Measurements from ENCODE around the gene NR6A1.

The NR6A1 gene

DNA sequence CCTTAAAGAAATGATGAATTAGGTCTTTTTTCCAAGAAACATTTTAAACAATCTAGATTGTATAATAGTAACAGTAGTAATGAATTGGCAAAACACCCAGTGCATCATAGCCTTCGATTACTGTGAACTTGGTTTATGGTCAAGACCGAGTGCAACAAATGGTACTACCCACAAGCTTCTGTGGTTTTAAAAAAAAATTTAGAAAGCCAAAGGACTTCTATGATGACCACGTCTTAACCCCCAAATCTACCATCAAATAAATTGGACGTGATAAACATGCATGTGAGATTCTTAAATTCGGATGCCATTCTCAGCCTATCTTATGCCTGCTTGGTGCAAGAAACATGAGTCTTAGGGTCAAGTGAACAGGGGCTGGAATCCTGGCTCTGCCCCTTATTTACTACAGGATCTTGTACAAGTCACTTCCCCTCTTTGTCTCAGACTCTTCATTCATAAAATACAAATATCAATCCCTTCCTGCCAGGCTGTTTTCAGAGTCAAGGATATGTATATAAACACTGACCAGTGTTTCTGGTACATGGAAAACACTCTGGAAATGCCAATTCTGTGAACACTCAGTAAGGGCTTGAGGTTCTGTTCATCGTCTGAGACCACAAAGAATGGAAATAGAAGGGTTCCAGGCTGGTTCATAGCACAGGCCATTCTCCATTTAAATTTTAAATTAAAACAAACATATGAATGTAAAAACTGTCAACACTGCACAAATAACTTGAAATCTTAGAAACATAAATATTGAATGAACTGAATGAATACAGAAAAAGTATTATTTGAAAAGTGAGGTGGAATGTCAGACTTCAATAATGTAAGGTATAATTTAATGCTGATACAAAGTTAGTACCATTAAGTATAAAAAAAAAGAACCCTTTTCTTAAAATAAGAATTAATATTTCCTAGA, 107.8 kb downstream of the NR6A1 start:
- H3K4me2 ChIP-seq = peak overlapping the region in 5 of 11 experiments; percentile 81 to 93 (median 88); a peak in 7 of 22 replicates
- H3K9ac ChIP-seq = no peak overlapping the region
- H3K27ac ChIP-seq = no peak overlapping the region
- peaks cover 0 to 20% (median 6%) of the 10 kb centered on the region in 11 experiments; a peak in 4 of 22 replicates for H3K9me3 ChIP-seq (replicated peaks in 1 of 11)
- H3K27me3 ChIP-seq = no peaks in the 10 kb centered on the region
- TF ChIP-seq Cebpa-rat (IDR thresholded peaks at IDR 0.05) = no peak
- peaks cover 17 to 29% (median 28%) of the 10 kb centered on the region in 10 experiments for H3K4me1 ChIP-seq
- H3K36me3 ChIP-seq = peaks cover 0 to 65% (median 45%) of the 10 kb centered on the region in 11 experiments; a peak in 18 of 22 replicates
- H3K4me3 ChIP-seq = no peak overlapping the region
- peaks cover 0 to 28% (median 0%) of the 10 kb centered on the region in 11 experiments; a peak in 7 of 22 replicates for H4K20me1 ChIP-seq

DNA sequence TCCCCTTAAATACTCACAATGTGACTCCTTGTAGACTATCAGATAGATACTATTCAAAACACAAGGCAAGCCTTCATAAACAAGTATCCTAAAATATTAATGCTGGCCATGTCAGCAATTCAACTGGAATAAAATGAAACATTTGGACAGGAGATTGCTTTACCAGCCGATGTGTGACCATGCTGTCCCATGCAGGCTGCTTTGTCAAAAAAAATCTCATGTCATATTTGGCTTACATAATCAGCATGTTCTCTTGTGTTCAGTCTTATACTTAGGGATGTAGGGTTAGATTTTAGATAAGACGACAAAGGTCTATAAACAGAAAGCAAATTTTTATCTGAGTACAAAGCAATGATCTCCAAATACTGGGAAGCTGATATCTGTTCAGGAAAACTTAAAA, 108.5 kb downstream of the NR6A1 start:
- H4K20me1 ChIP-seq = peaks cover 0 to 21% (median 0%) of the 10 kb centered on the region in 11 experiments; a peak in 6 of 22 replicates
- H3K4me1 ChIP-seq = peaks cover 22 to 34% (median 33%) of the 10 kb centered on the region in 10 experiments
- no peak overlapping the region for H3K4me3 ChIP-seq
- TF ChIP-seq Cebpa-rat (IDR thresholded peaks at IDR 0.05) = no peak
- peaks cover 0 to 15% (median 6%) of the 10 kb centered on the region in 11 experiments; a peak in 4 of 22 replicates for H3K9me3 ChIP-seq (replicated peaks in 1 of 11)
- peak overlapping the region in 9 of 11 experiments; percentile 80 to 93 (median 83); a peak in 13 of 22 replicates for H3K4me2 ChIP-seq
- no peak overlapping the region for H3K9ac ChIP-seq
- no peaks in the 10 kb centered on the region for H3K27me3 ChIP-seq
- H3K36me3 ChIP-seq = peaks cover 0 to 57% (median 42%) of the 10 kb centered on the region in 11 experiments; a peak in 18 of 22 replicates
- no peak overlapping the region for H3K27ac ChIP-seq

DNA sequence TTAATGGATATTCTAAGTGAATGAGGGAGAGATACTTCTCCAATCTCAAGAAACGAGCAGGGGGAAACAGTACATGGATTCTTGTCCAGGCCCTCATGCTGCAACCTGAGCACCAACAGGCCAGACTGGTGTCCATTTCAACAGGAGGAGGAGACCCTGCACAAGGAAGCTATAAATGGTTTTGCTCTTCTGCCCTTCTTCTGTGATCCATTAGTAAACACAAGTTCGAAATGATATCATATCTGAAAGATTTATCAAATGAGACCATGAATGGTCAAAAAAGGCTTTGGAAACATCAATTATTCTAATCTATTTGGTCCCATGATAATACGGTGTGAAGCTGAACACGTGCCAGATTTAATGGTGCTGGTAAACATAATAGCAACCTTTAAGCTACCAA, 109.8 kb downstream of the NR6A1 start:
- H4K20me1 ChIP-seq = peaks cover 0 to 10% (median 0%) of the 10 kb centered on the region in 11 experiments; a peak in 4 of 22 replicates
- H3K9ac ChIP-seq = peak overlapping the region in 9 of 11 experiments; percentile 48 to 96 (median 88); a peak in 13 of 22 replicates
- no peaks in the 10 kb centered on the region for H3K27me3 ChIP-seq
- peaks cover 25 to 43% (median 35%) of the 10 kb centered on the region in 10 experiments for H3K4me1 ChIP-seq
- H3K27ac ChIP-seq = peak overlapping the region in 9 of 11 experiments; percentile 93 to 99 (median 96); a peak in 14 of 22 replicates
- peak overlapping the region; percentile 80 to 93 (median 83); a peak in 21 of 22 replicates for H3K4me2 ChIP-seq
- TF ChIP-seq Cebpa-rat (IDR thresholded peaks at IDR 0.05) = no peak
- H3K9me3 ChIP-seq (replicated peaks in 1 of 11) = peaks cover 0 to 13% (median 6%) of the 10 kb centered on the region in 11 experiments; a peak in 4 of 22 replicates
- H3K4me3 ChIP-seq = peak overlapping the region in 7 of 10 experiments; percentile 69 to 77 (median 71); a peak in 10 of 20 replicates
- H3K36me3 ChIP-seq = peaks cover 0 to 44% (median 29%) of the 10 kb centered on the region in 11 experiments; a peak in 18 of 22 replicates

DNA sequence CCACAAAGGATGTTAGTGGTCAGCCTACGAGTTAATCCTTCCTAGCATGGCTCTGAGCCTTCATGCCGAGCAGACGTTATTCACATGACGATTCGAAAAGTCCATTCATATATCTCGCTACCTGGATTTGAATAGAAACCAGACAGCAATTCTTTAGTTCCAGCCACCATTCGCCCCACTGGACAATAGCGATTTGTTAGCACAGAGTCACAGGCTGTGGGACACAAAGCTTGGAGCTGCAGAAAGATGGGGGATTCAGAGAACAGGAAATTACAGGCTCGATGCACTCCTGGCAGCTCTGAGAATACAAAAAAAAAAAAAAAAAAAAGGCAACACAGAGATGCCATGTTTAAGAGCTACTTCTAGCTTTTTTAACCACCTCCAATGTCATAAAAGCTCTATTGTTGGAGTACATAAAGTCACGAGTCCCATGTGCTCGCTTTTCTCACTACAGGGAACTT, 110.7 kb downstream of the NR6A1 start:
- H4K20me1 ChIP-seq = peaks cover 0 to 10% (median 0%) of the 10 kb centered on the region in 11 experiments; a peak in 2 of 22 replicates
- H3K4me3 ChIP-seq = peak overlapping the region; percentile 55 to 77 (median 70)
- peaks cover 0 to 17% (median 6%) of the 10 kb centered on the region in 11 experiments; a peak in 4 of 22 replicates for H3K9me3 ChIP-seq (replicated peaks in 1 of 11)
- peaks cover 0 to 35% (median 21%) of the 10 kb centered on the region in 11 experiments; a peak in 16 of 22 replicates for H3K36me3 ChIP-seq
- peak overlapping the region; percentile 66 to 99 (median 95); a peak in 21 of 22 replicates for H3K27ac ChIP-seq
- no peak for TF ChIP-seq Cebpa-rat (IDR thresholded peaks at IDR 0.05)
- no peaks in the 10 kb centered on the region for H3K27me3 ChIP-seq
- H3K4me1 ChIP-seq = peaks cover 25 to 43% (median 35%) of the 10 kb centered on the region in 10 experiments
- peak overlapping the region; percentile 80 to 93 (median 83) for H3K4me2 ChIP-seq
- H3K9ac ChIP-seq = peak overlapping the region; percentile 78 to 96 (median 88)

DNA sequence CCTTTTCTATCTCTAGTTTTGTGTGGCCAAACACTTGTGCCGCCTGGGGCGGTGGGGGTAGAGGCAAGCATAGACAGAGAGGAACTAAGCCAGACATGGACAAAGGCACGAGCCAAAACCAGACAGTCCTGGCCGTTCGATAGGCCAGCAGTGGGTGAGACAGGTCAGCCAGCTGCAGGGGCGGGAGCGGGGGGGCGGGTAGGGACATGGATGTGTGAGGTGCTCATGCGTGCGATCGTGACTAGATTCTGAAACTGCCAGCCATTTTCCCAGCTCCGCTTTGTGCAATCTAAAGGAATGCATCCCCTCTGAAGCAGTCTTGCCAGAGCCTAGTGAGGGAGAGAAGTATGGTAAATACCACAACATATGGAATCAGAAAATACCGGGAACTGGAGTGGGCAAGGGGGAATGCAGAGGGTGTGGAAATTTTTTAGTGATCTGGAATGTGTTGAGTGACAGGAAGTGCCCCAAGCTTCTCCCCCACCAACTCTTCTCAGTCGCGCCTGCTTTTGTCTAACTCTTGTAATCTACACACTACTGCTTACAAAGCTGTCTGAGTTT, 111.9 kb downstream of the NR6A1 start:
- Histone ChIP-seq H3K36me3 (peaks cover 0 to 23% (median 9%) of the 10 kb centered on the region in 11 experiments; a peak in 14 of 22 replicates), H3K4me3 (peak overlapping the region; percentile 55 to 77 (median 70)), H3K27ac (peak overlapping the region; percentile 66 to 99 (median 95); a peak in 21 of 22 replicates), H3K4me1 (peaks cover 25 to 43% (median 33%) of the 10 kb centered on the region in 10 experiments), H3K27me3 (no peaks in the 10 kb centered on the region), H3K4me2 (peak overlapping the region; percentile 80 to 93 (median 83)), H4K20me1 (no peaks in the 10 kb centered on the region), H3K9ac (peak overlapping the region; percentile 78 to 96 (median 88)), H3K9me3 (replicated peaks in 1 of 11) (peaks cover 0 to 9% (median 1%) of the 10 kb centered on the region in 11 experiments; a peak in 4 of 22 replicates)
- no peak for TF ChIP-seq Cebpa-rat (IDR thresholded peaks at IDR 0.05)

DNA sequence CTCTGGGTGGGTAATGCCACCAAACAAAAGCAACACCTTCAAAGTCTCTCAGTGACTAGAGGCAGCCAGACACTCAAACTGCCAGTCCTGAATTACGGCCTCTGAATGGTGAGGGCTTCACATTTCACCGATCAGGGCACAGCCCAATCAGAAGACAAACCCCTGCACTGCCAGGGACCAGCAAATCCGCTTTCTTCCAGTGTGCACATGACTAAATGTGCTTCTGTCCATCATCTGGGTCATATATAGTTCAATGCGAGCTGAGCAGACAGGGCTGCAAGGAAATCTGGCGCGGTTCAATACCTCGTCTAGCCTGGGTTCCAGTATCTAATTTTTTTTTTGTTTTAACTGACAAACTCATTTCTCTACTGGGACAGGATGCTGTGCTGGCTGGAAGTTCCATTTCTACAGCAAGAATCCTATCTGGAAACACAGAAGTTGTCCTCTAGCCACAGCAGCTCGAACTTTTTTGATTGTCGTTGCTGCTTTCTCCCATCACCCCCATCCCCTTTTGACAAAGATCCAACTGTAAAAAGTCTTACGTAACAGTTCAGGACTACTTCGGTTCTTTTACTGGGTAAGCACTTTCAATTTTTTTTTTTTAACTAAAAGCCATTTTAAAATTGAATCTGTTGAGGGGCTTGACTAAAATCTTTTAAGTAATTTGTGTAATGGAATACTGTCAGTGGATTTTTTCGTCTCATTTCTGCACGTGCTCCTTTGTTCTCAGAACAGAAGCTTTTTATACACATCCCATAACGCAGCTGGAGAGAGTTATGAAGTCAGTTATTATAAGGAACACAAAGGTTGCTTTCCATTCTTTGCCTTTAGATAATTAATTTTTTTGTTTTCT, 112.7 kb downstream of the NR6A1 start:
- Histone ChIP-seq H3K4me3 (peak overlapping the region; percentile 55 to 77 (median 70)), H3K9me3 (replicated peaks in 1 of 11) (peaks cover 0 to 8% (median 0%) of the 10 kb centered on the region in 11 experiments; a peak in 2 of 22 replicates), H3K36me3 (peaks cover 0 to 16% (median 4%) of the 10 kb centered on the region in 11 experiments; a peak in 8 of 22 replicates), H3K4me1 (peaks cover 25 to 43% (median 35%) of the 10 kb centered on the region in 10 experiments), H4K20me1 (no peaks in the 10 kb centered on the region), H3K9ac (peak overlapping the region; percentile 78 to 96 (median 88)), H3K27ac (peak overlapping the region; percentile 66 to 99 (median 95); a peak in 21 of 22 replicates), H3K27me3 (no peaks in the 10 kb centered on the region), H3K4me2 (peak overlapping the region; percentile 68 to 93 (median 83))
- TF ChIP-seq Cebpa-rat (IDR thresholded peaks at IDR 0.05) = peak in 3 of 11 experiments; percentile 9 to 56 (median 43); a peak in 2 of 22 replicates

DNA sequence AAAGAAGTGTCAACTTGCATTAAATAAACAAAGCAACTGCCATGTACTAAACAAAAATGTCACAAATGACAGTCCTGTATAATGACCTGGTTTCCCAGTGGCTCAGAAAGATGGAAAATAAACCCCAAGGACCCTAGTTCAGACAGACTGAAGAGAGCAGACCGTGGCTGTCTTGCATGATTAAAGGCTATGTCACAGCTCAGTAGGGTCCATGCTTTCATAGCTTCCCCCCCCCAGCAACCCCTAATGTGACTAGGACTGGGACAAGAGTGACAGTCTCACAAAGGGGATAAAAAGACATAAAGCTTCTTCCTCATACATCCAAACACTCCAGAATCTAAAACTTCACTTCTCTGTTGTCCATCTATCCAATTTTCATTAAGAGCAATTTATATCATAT, 113.6 kb downstream of the NR6A1 start:
- H3K9ac ChIP-seq = peak overlapping the region in 8 of 11 experiments; percentile 86 to 96 (median 92); a peak in 13 of 22 replicates
- no peaks in the 10 kb centered on the region for H3K27me3 ChIP-seq
- H3K27ac ChIP-seq = peak overlapping the region in 9 of 11 experiments; percentile 93 to 99 (median 96); a peak in 16 of 22 replicates
- peaks cover 0 to 8% (median 0%) of the 10 kb centered on the region in 11 experiments; a peak in 1 of 22 replicates for H3K9me3 ChIP-seq (replicated peaks in 1 of 11)
- TF ChIP-seq Cebpa-rat (IDR thresholded peaks at IDR 0.05) = no peak
- peaks cover 0 to 11% (median 0%) of the 10 kb centered on the region in 11 experiments; a peak in 4 of 22 replicates for H3K36me3 ChIP-seq
- H3K4me1 ChIP-seq = peaks cover 22 to 38% (median 28%) of the 10 kb centered on the region in 10 experiments
- no peaks in the 10 kb centered on the region for H4K20me1 ChIP-seq
- H3K4me2 ChIP-seq = peak overlapping the region; percentile 24 to 88 (median 82); a peak in 21 of 22 replicates
- H3K4me3 ChIP-seq = peak overlapping the region in 1 of 10 experiments; percentile 75; a peak in 3 of 20 replicates
